Transverse colon (tissue), 4 donors: ENCODE measurements around the gene CUL3. TPM values are rescaled to one million over a fixed set of nuclear protein-coding genes. Genes with fewer than 3 reads are reported as not detected.
A peak's percentile ranks its signal among the peaks of the same experiment; 100 is the strongest.
"Not testable (repeated sequence)": the region's sequence is repeated elsewhere in the genome, so short reads cannot be mapped to it uniquely, and the experiment has no call there.

Experiments
- DNase-seq: peaks from one replicate; pipeline ENCODE4 v3.0.0-alpha.2; 2019
- H3K27ac ChIP-seq, 4 donors: fragments of 200-600 bp; sonication (generic); 2 replicates each; pipeline ENCODE4 v1.5.1; 2016 to 2018; ENCODE audit warnings: inconsistent platforms in 4 of 4
- H3K27me3 ChIP-seq: fragments of 200-600 bp; sonication (generic); 2 replicates; pipeline ENCODE4 v1.5.1; 2017; ENCODE audit warnings: inconsistent platforms
- H3K36me3 ChIP-seq, 4 donors: fragments of 200-600 bp; sonication (generic); 2 replicates each; pipeline ENCODE4 v1.5.1; 2017 to 2019; ENCODE audit warnings: inconsistent platforms in 4 of 4
- H3K4me1 ChIP-seq, 4 donors: fragments of 200-600 bp; sonication (generic); 2 replicates each; pipeline ENCODE4 v1.5.1; 2017 to 2020; ENCODE audit warnings: inconsistent platforms in 4 of 4
- H3K4me3 ChIP-seq, 4 donors: fragments of 200-600 bp; sonication (generic); 1 replicate in 1 of 4; 2 replicates in 3 of 4; pipeline versions ENCODE4 v1.5.1 to v1.6.1; 2017 to 2019; ENCODE audit warnings: inconsistent platforms in 4 of 4
- H3K9me3 ChIP-seq, 2 donors: fragments of 200-600 bp; sonication (generic); 2 replicates each; pipeline ENCODE4 v1.5.1; 2017 to 2019; ENCODE audit warnings: inconsistent platforms in 2 of 2
- CTCF ChIP-seq, 5 experiments: fragments of 200-600 bp in 3 of 5; fragments of 450-650 bp in 2 of 5; sonication (generic) in 3 of 5; IDR thresholded peaks; 1 replicate in 2 of 5; 2 replicates in 3 of 5; pipeline ENCODE4 v1.5.1; 2016 to 2017; ENCODE audit warnings: antibody characterized with exemption in 5 of 5, inconsistent platforms in 3 of 5, mild to moderate bottlenecking in 2 of 5, moderate library complexity in 1 of 5
- EP300 ChIP-seq: sonication (generic); formaldehyde crosslinking; IDR thresholded peaks from one replicate; pipeline ENCODE4 v1.6.1; 2017; ENCODE audit warnings: antibody characterized with exemption, low read depth
- POLR2A ChIP-seq: fragments of 450-650 bp; IDR thresholded peaks from one replicate; pipeline ENCODE4 v1.6.1; 2016; ENCODE audit warnings: antibody characterized with exemption, mild to moderate bottlenecking, moderate library complexity
- POLR2AphosphoS5 ChIP-seq, 3 donors: sonication (generic); formaldehyde crosslinking; IDR thresholded peaks; one replicate each; pipeline ENCODE4 v1.6.1; 2016; ENCODE audit warnings: antibody characterized with exemption in 3 of 3
- WGBS, 2 donors: methylation state at CpG; one replicate each; pipeline ENCODE4 v1.1.5; 2018; ENCODE audit warnings: low coverage in 1 of 2; 5-methylcytosine and 5-hydroxymethylcytosine counted together
- in situ Hi-C, 4 donors: fragments of 200-750 bp; cut with MboI; loops; one replicate each; pipeline versions ENCODE4 v1.15.0 to v1.15.1; 2017; ENCODE audit warnings: low sequenced_read_pairs in 3 of 4, low pct_ligation_motif_present in 1 of 4, low pct_unique_long_range_greater_than_20kb in 1 of 4
- intact Hi-C: fragments of 100-400 bp; cut with DNase I; formaldehyde crosslinking; loops from one replicate; pipeline ENCODE4 v1.15.1; 2023; ENCODE audit warnings: low total_unique reads
- total RNA-seq, 4 donors: library from RNA; depleted of rRNA; stranded (reverse); fragments of >200 nt; gene quantifications; one replicate each; pipeline ENCODE4 v1.1.0, GENCODE V29; 2016

CUL3 gene
- total RNA-seq, 4 donors from 2014 or later = 18.5 to 104 (median 57.9) TPM

GRCh38 chr2:224584111-224584784 is 915 bp downstream of the CUL3 start:
- H3K4me3 ChIP-seq = peak overlapping the region; percentile 78 to 92 (median 83)
- H3K36me3 ChIP-seq = no peaks in the 10 kb centered on the region
- in situ Hi-C loops (no loop called here), intact Hi-C loops (no loop called here)
- DNase-seq = peak; percentile 36
- 1% methylated on average over 34 of the region's 50 CpGs; no CpG with 5 or more reads in 1 of the 2 donors for WGBS, 2 donors
- H3K4me1 ChIP-seq = peaks cover 6 to 56% (median 32%) of the 10 kb centered on the region in 4 donors
- H3K9me3 ChIP-seq = no peaks in the 10 kb centered on the region
- TF ChIP-seq POLR2AphosphoS5 (IDR thresholded peaks at IDR 0.05) (no peak), EP300 (no peak), CTCF (IDR thresholded peaks at IDR 0.05) (no peak), POLR2A (no peak)
- H3K27me3 ChIP-seq = no peaks in the 10 kb centered on the region
- peak overlapping the region; percentile 93 to 97 (median 96) for H3K27ac ChIP-seq

- 98 to 100% methylated on average over 4 to 14 of the region's 14 CpGs for WGBS, 2 donors
- peaks cover 8 to 67% (median 38%) of the 10 kb centered on the region in 4 donors for H3K4me1 ChIP-seq
- peak overlapping the region in 2 of 4 donors; percentile 86 to 92 for H3K4me3 ChIP-seq
- in situ Hi-C loops, H3K36me3 ChIP-seq, DNase-seq, intact Hi-C loops, H3K27me3 ChIP-seq, H3K27ac ChIP-seq, H3K9me3 ChIP-seq: not testable (repeated sequence)
Measured at GRCh38 chr2:224583033-224583432, 2.1 kb downstream of the CUL3 start.

- intact Hi-C loops = no loop called here
Measured at GRCh38 chr2:224580248-224580647, 4.9 kb downstream of the CUL3 start.

GRCh38 chr2:224579411-224579810 is 5.8 kb downstream of the CUL3 start:
- H3K9me3 ChIP-seq = no peaks in the 10 kb centered on the region
- H3K27me3 ChIP-seq = no peaks in the 10 kb centered on the region
- in situ Hi-C loops (no loop called here), intact Hi-C loops (no loop called here)
- no peak overlapping the region for H3K27ac ChIP-seq
- peaks cover 21 to 85% (median 61%) of the 10 kb centered on the region in 4 donors for H3K4me1 ChIP-seq
- DNase-seq = no peak
- 17 to 24% methylated on average over 2 of the region's 2 CpGs for WGBS, 2 donors
- TF ChIP-seq POLR2A = no peak
- no peak for TF ChIP-seq EP300
- TF ChIP-seq POLR2AphosphoS5 (IDR thresholded peaks at IDR 0.05) = no peak
- TF ChIP-seq CTCF (IDR thresholded peaks at IDR 0.05) = no peak
- no peaks in the 10 kb centered on the region for H3K36me3 ChIP-seq
- H3K4me3 ChIP-seq = no peak overlapping the region

More at GRCh38 chr2:224580248-224580647, 4.9 kb downstream of the CUL3 start:
- Histone ChIP-seq H3K4me3 (no peak overlapping the region), H3K36me3 (no peaks in the 10 kb centered on the region), H3K27me3 (no peaks in the 10 kb centered on the region), H3K9me3 (no peaks in the 10 kb centered on the region), H3K27ac (no peak overlapping the region), H3K4me1 (peaks cover 17 to 76% (median 53%) of the 10 kb centered on the region in 4 donors)
- DNase-seq = no peak
- WGBS, 2 donors = 90 to 91% methylated on average over 12 of the region's 12 CpGs
- in situ Hi-C loops = no loop called here
- TF ChIP-seq POLR2AphosphoS5 (IDR thresholded peaks at IDR 0.05) = no peak
- TF ChIP-seq POLR2A = no peak

GRCh38 chr2:224577541-224577940 is 7.6 kb downstream of the CUL3 start:
- H3K4me1 ChIP-seq = peaks cover 22 to 91% (median 61%) of the 10 kb centered on the region in 4 donors

More at GRCh38 chr2:224577541-224577940, 7.6 kb downstream of the CUL3 start:
- no peaks in the 10 kb centered on the region for H3K27me3 ChIP-seq
- DNase-seq = no peak
- intact Hi-C loops = no loop called here
- WGBS, 2 donors = 83% methylated on average over 1 to 2 of the region's 2 CpGs
- no peak for TF ChIP-seq CTCF (IDR thresholded peaks at IDR 0.05)
- no peak for TF ChIP-seq POLR2A
- no peak for TF ChIP-seq EP300
- TF ChIP-seq POLR2AphosphoS5 (IDR thresholded peaks at IDR 0.05) = no peak
- no peaks in the 10 kb centered on the region for H3K9me3 ChIP-seq
- H3K36me3 ChIP-seq = no peaks in the 10 kb centered on the region
- in situ Hi-C loops = no loop called here
- H3K27ac ChIP-seq = no peak overlapping the region
- no peak overlapping the region for H3K4me3 ChIP-seq
